ENCODE data around the gene CPNE4. TPM values are rescaled to one million over a fixed set of nuclear protein-coding genes. Genes with fewer than 3 reads are reported as not detected.

Gene CPNE4
- total RNA-seq, 1 donor from 2014 or later, result 16.1 TPM

- Mint-ChIP-seq H3K27ac (ENCODE audit: unreplicated experiment) (no peak overlapping the region), H3K9me3 (peaks cover 6% of the 10 kb centered on the region), H3K4me3 (no peak overlapping the region), H3K4me1 (peaks cover 2% of the 10 kb centered on the region), H3K27me3 (ENCODE audit: low read depth) (peaks cover 3% of the 10 kb centered on the region), H3K36me3 (ENCODE audit: low read depth) (peaks cover 21% of the 10 kb centered on the region)
- no peak for TF ChIP-seq CTCF (conservative IDR thresholded peaks at IDR 0.05)
- DNase-seq (ENCODE audit: low read depth, low spot score), result no peak
Measured at GRCh38 chr3:131962982-131963381, 71.8 kb downstream of the CPNE4 start.

- DNase-seq (ENCODE audit: low read depth, low spot score), result no peak
- Mint-ChIP-seq H3K27ac (ENCODE audit: unreplicated experiment) (no peak overlapping the region), H3K36me3 (ENCODE audit: low read depth) (peaks cover 12% of the 10 kb centered on the region), H3K4me3 (no peak overlapping the region), H3K27me3 (ENCODE audit: low read depth) (peaks cover 7% of the 10 kb centered on the region), H3K4me1 (peaks cover 11% of the 10 kb centered on the region), H3K9me3 (no peaks in the 10 kb centered on the region)
- no peak for TF ChIP-seq CTCF (conservative IDR thresholded peaks at IDR 0.05)
Measured at GRCh38 chr3:131960324-131960723, 74.5 kb downstream of the CPNE4 start.

- no peak for TF ChIP-seq CTCF (conservative IDR thresholded peaks at IDR 0.05)
- Mint-ChIP-seq H3K9me3 (peaks cover 4% of the 10 kb centered on the region), H3K27ac (ENCODE audit: unreplicated experiment) (no peak overlapping the region), H3K27me3 (ENCODE audit: low read depth) (peaks cover 7% of the 10 kb centered on the region), H3K36me3 (ENCODE audit: low read depth) (peaks cover 5% of the 10 kb centered on the region), H3K4me3 (no peak overlapping the region), H3K4me1 (peaks cover 11% of the 10 kb centered on the region)
- DNase-seq (ENCODE audit: low read depth, low spot score), result no peak
Measured at GRCh38 chr3:131957980-131958379, 76.8 kb downstream of the CPNE4 start.

GRCh38 chr3:131957511-131957910 lies 77.3 kb downstream of the CPNE4 start:
- Mint-ChIP-seq H3K36me3 (ENCODE audit: low read depth) (peaks cover 5% of the 10 kb centered on the region), H3K27ac (ENCODE audit: unreplicated experiment) (no peak overlapping the region), H3K4me3 (no peak overlapping the region), H3K9me3 (peaks cover 4% of the 10 kb centered on the region), H3K27me3 (ENCODE audit: low read depth) (peaks cover 7% of the 10 kb centered on the region), H3K4me1 (peaks cover 11% of the 10 kb centered on the region)
- TF ChIP-seq CTCF (conservative IDR thresholded peaks at IDR 0.05), result no peak
- DNase-seq (ENCODE audit: low read depth, low spot score), result no peak

- DNase-seq (ENCODE audit: low read depth, low spot score), result no peak
- H3K36me3 Mint-ChIP-seq (ENCODE audit: low read depth), result peaks cover 2% of the 10 kb centered on the region
- H3K4me3 Mint-ChIP-seq, result no peak overlapping the region
- TF ChIP-seq CTCF (conservative IDR thresholded peaks at IDR 0.05), result no peak
- no peaks in the 10 kb centered on the region for H3K4me1 Mint-ChIP-seq
- peaks cover 10% of the 10 kb centered on the region for H3K9me3 Mint-ChIP-seq
- H3K27ac Mint-ChIP-seq (ENCODE audit: unreplicated experiment), result no peak overlapping the region
- peaks cover 1% of the 10 kb centered on the region for H3K27me3 Mint-ChIP-seq (ENCODE audit: low read depth)
Measured at GRCh38 chr3:131948806-131949205, 86.0 kb downstream of the CPNE4 start.

GRCh38 chr3:131944676-131945075 lies 90.1 kb downstream of the CPNE4 start:
- no peaks in the 10 kb centered on the region for H3K36me3 Mint-ChIP-seq (ENCODE audit: low read depth)
- no peak for DNase-seq (ENCODE audit: low read depth, low spot score)
- H3K27me3 Mint-ChIP-seq (ENCODE audit: low read depth), result peaks cover 6% of the 10 kb centered on the region
- no peak for TF ChIP-seq CTCF (conservative IDR thresholded peaks at IDR 0.05)
- H3K4me3 Mint-ChIP-seq, result no peak overlapping the region
- peaks cover 5% of the 10 kb centered on the region for H3K9me3 Mint-ChIP-seq
- no peaks in the 10 kb centered on the region for H3K4me1 Mint-ChIP-seq
- H3K27ac Mint-ChIP-seq (ENCODE audit: unreplicated experiment), result no peak overlapping the region

Measured in neural crest cell (in vitro differentiated cells).